Mesendoderm (in vitro differentiated cells): Measurements from ENCODE around the gene SMPD3. TPM values are rescaled to one million over a fixed set of nuclear protein-coding genes. Genes with fewer than 3 reads are reported as not detected.

Source experiments
- small RNA-seq: library from polyadenylated mRNA; stranded (forward); fragments of <200 nt; extraction: miRNeasy Mini kit (QIAGEN cat#:217004); gene quantifications from one replicate; pipeline ENCODE3, GENCODE V24; 2013; ENCODE audit not compliant: insufficient read depth

The SMPD3 gene

Small RNA genes within 50 kb of the gene (small RNA-seq; reads per million reads assigned to genes)
- gene RF00019 (not detected), gene RNU4-30P (not detected)
